MM.1S (cell line): ENCODE data around the gene SERPINB8.

Source experiments
- DNase-seq: peaks from one replicate; pipeline ENCODE4 v3.0.0-alpha.2; 2015
- H2AFZ ChIP-seq: fragments of 300-600 bp; sonication (generic); 2 replicates; pipeline ENCODE4 v1.6.0; 2016; ENCODE audit warnings: antibody characterized with exemption, low read length
- H3F3A ChIP-seq: fragments of 300-600 bp; sonication (generic); 2 replicates; pipeline ENCODE4 v1.6.1; 2016; ENCODE audit warnings: mild to moderate bottlenecking, antibody characterized with exemption, low read length, moderate library complexity, mixed read lengths; ENCODE audit not compliant: insufficient read depth
- H3K27ac ChIP-seq: fragments of 300-600 bp; sonication (generic); 2 replicates; pipeline ENCODE4 v1.5.1; 2016; ENCODE audit warnings: mild to moderate bottlenecking, low read length
- H3K27me3 ChIP-seq: fragments of 300-600 bp; sonication (generic); replicated peaks from 2 replicates; pipeline ENCODE4 v1.6.0; 2016; ENCODE audit warnings: low read length; ENCODE audit not compliant: insufficient read depth
- H3K36me3 ChIP-seq: fragments of 300-600 bp; sonication (generic); replicated peaks from 2 replicates; pipeline ENCODE4 v1.6.1; 2016; ENCODE audit warnings: mild to moderate bottlenecking, low read length, mixed read lengths; ENCODE audit not compliant: insufficient read depth
- H3K4me1 ChIP-seq: fragments of 300-600 bp; sonication (generic); 2 replicates; pipeline ENCODE4 v1.6.1; 2016; ENCODE audit warnings: low read length, mixed read lengths
- H3K4me2 ChIP-seq: fragments of 300-600 bp; sonication (generic); 2 replicates; pipeline ENCODE4 v1.6.0; 2016; ENCODE audit warnings: low read depth, low read length
- H3K4me3 ChIP-seq: fragments of 300-600 bp; sonication (generic); 2 replicates; pipeline ENCODE4 v1.5.1; 2016; ENCODE audit warnings: low read length, mixed read lengths
- H3K79me2 ChIP-seq: fragments of 300-600 bp; sonication (generic); 2 replicates; pipeline ENCODE4 v1.6.1; 2016; ENCODE audit warnings: mixed run types, low read length, mixed read lengths
- H3K9ac ChIP-seq: fragments of 300-600 bp; sonication (generic); 2 replicates; pipeline ENCODE4 v1.6.1; 2016; ENCODE audit warnings: low read length, mixed read lengths
- H3K9me2 ChIP-seq: fragments of 300-600 bp; sonication (generic); replicated peaks from 2 replicates; pipeline ENCODE4 v1.6.1; 2016; ENCODE audit warnings: mild to moderate bottlenecking, low read length, mixed read lengths; ENCODE audit not compliant: insufficient read depth
- H3K9me3 ChIP-seq: fragments of 300-600 bp; sonication (generic); replicated peaks from 2 replicates; pipeline ENCODE4 v1.6.1; 2016; ENCODE audit warnings: mild to moderate bottlenecking, low read length, mixed read lengths; ENCODE audit not compliant: insufficient read depth
- H4K20me1 ChIP-seq: fragments of 300-600 bp; sonication (generic); 2 replicates; pipeline ENCODE4 v1.6.1; 2016; ENCODE audit warnings: mild to moderate bottlenecking, low read length, moderate library complexity, mixed read lengths; ENCODE audit not compliant: insufficient read depth
- EZH2 ChIP-seq: fragments of 300-600 bp; sonication (generic); optimal IDR thresholded peaks from 2 replicates; pipeline ENCODE3; 2017; ENCODE audit warnings: low read depth, mild to moderate bottlenecking, antibody characterized with exemption, low read length, mixed read lengths
- EZH2phosphoT487 ChIP-seq: fragments of 300-600 bp; sonication (generic); IDR thresholded peaks from 2 replicates; pipeline ENCODE4 v1.6.1; 2018; ENCODE audit warnings: antibody characterized with exemption, low read length
- TF ChIP-seq, protein P1 (sequence below): fragments of 300-600 bp; sonication (generic); IDR thresholded peaks from 2 replicates; pipeline ENCODE4 v1.5.1; 2016; ENCODE audit warnings: antibody characterized with exemption, low read length, mixed read lengths

Gene SERPINB8

DNA sequence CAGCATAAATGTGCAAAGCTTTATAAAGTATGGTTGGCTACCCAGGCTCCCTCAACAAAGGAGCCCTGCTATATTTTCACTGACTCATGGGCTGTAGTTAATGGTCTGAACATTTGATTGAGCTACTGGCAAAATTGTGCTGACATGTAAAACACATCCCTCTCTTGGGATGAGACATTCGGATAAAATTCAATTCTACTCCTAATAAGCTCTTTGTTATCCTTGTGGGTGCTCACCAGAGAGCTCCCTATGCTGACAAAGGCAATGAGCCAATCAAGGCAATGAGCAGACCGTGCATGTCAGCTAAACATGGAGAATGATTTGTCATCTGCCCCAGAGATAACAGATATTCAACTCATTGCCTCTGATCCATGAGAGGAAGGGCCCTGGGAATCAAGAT, 27.7 kb downstream of the SERPINB8 start:
- Histone ChIP-seq H3K36me3 (no peaks in the 10 kb centered on the region), H3K9ac (no peak overlapping the region), H3K4me2 (no peak overlapping the region), H3K27ac (no peak overlapping the region), H3K27me3 (no peaks in the 10 kb centered on the region), H2AFZ (no peak overlapping the region), H3F3A (no peaks in the 10 kb centered on the region), H3K9me3 (no peaks in the 10 kb centered on the region), H3K9me2 (no peaks in the 10 kb centered on the region), H3K79me2 (no peaks in the 10 kb centered on the region), H4K20me1 (no peaks in the 10 kb centered on the region), H3K4me3 (no peak overlapping the region), H3K4me1 (no peaks in the 10 kb centered on the region)
- no peak for TF ChIP-seq EZH2phosphoT487
- TF ChIP-seq, protein P1, sequence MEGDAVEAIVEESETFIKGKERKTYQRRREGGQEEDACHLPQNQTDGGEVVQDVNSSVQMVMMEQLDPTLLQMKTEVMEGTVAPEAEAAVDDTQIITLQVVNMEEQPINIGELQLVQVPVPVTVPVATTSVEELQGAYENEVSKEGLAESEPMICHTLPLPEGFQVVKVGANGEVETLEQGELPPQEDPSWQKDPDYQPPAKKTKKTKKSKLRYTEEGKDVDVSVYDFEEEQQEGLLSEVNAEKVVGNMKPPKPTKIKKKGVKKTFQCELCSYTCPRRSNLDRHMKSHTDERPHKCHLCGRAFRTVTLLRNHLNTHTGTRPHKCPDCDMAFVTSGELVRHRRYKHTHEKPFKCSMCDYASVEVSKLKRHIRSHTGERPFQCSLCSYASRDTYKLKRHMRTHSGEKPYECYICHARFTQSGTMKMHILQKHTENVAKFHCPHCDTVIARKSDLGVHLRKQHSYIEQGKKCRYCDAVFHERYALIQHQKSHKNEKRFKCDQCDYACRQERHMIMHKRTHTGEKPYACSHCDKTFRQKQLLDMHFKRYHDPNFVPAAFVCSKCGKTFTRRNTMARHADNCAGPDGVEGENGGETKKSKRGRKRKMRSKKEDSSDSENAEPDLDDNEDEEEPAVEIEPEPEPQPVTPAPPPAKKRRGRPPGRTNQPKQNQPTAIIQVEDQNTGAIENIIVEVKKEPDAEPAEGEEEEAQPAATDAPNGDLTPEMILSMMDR, result no peak
- TF ChIP-seq EZH2, result no peak
- no peak for DNase-seq

DNA sequence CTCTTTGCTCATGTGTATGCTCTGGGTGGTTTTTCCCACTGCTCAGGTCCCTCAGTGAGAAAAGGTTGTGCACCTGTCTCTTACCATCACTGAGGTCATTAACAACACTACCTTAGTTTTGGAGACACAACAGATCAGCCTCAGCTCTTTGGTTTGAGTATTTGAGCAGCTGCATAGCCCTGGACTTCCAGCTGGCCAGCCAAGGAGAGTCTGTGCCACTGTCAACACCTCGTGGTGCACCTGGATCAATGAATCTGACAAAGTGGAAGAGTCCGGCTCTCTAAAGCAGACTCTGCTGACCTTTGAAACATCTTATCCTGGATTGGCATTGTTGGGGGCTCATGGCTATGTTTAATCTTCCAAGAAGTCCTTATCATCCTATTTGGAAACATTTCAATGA, 30.0 kb downstream of the SERPINB8 start:
- Histone ChIP-seq H3K9ac (no peak overlapping the region), H3K4me1 (no peaks in the 10 kb centered on the region), H3K4me3 (no peak overlapping the region), H3K27me3 (no peaks in the 10 kb centered on the region), H3K9me3 (no peaks in the 10 kb centered on the region), H3F3A (no peaks in the 10 kb centered on the region), H2AFZ (no peak overlapping the region), H3K9me2 (no peaks in the 10 kb centered on the region), H3K36me3 (no peaks in the 10 kb centered on the region), H4K20me1 (no peaks in the 10 kb centered on the region), H3K4me2 (no peak overlapping the region), H3K79me2 (no peaks in the 10 kb centered on the region), H3K27ac (no peak overlapping the region)
- no peak for DNase-seq
- no peak for TF ChIP-seq EZH2
- TF ChIP-seq EZH2phosphoT487, result no peak

DNA sequence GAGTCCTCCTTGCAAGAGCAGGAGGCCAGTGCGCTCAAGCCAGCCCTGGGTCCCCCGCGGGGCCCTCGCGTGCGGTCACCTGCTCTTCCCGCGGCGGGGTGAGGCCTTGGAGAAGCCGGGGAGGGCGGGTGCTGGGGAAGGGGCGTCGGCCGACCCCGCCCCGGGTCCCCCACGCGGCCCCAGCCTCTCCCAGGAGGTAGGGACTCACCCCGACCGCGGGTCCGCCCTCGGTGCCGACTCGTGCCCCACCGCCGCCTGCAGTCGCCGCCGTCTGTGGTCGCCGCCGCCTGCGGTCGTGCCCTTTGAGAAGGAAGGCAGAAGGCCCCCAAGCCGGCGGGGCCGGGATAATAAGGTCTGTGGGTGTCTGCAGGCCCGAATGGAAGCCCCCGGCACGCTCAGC, 32.7 kb downstream of the SERPINB8 start:
- H3K79me2 ChIP-seq, result no peaks in the 10 kb centered on the region
- no peaks in the 10 kb centered on the region for H3K36me3 ChIP-seq
- no peaks in the 10 kb centered on the region for H3F3A ChIP-seq
- no peaks in the 10 kb centered on the region for H3K9me3 ChIP-seq
- no peaks in the 10 kb centered on the region for H3K4me1 ChIP-seq
- TF ChIP-seq EZH2phosphoT487, result no peak
- TF ChIP-seq, protein P1, result no peak
- TF ChIP-seq EZH2, result no peak
- no peaks in the 10 kb centered on the region for H4K20me1 ChIP-seq
- H3K4me3 ChIP-seq, result no peak overlapping the region
- no peak overlapping the region for H3K4me2 ChIP-seq
- no peak overlapping the region for H3K9ac ChIP-seq
- no peak for DNase-seq
- no peaks in the 10 kb centered on the region for H3K27me3 ChIP-seq
- H3K27ac ChIP-seq, result no peak overlapping the region
- no peak overlapping the region for H2AFZ ChIP-seq
- no peaks in the 10 kb centered on the region for H3K9me2 ChIP-seq

DNA sequence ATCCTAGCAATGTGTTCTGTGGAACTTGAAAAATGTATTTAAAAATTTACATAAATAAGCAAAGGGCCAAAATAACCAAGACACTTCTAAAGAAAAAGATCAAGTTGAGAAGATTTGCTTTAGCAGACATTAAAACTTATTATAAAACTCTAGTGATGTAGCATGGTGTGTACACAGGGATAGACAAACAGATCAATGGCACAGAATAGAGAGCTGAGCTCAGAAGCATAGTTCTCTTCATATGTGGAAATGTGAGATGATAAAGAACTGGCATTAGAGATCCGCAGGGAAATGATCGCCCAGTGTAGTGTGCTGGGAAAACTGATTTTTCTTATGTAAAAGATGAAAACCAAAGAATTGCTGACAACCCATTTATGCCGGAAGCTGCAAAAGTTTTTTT, 39.4 kb downstream of the SERPINB8 start:
- Histone ChIP-seq H3F3A (no peaks in the 10 kb centered on the region), H3K4me3 (no peak overlapping the region), H3K9ac (no peak overlapping the region), H3K9me2 (no peaks in the 10 kb centered on the region), H3K27me3 (no peaks in the 10 kb centered on the region), H3K27ac (no peak overlapping the region), H3K36me3 (no peaks in the 10 kb centered on the region), H2AFZ (no peak overlapping the region), H4K20me1 (no peaks in the 10 kb centered on the region), H3K9me3 (no peaks in the 10 kb centered on the region), H3K4me1 (no peaks in the 10 kb centered on the region), H3K4me2 (no peak overlapping the region), H3K79me2 (no peaks in the 10 kb centered on the region)
- TF ChIP-seq, protein P1, result no peak
- no peak for TF ChIP-seq EZH2
- no peak for TF ChIP-seq EZH2phosphoT487
- no peak for DNase-seq
